HG02678 (cell line): ENCODE measurements around the gene AGXT.

Source experiments
- ATAC-seq: cut with Tn5 transposase; IDR thresholded peaks from one replicate; pipeline ENCODE4 v1.9.1; 2021; ENCODE audit warnings: mild to moderate bottlenecking, moderate library complexity; ENCODE audit not compliant: unreplicated experiment

AGXT gene

DNA sequence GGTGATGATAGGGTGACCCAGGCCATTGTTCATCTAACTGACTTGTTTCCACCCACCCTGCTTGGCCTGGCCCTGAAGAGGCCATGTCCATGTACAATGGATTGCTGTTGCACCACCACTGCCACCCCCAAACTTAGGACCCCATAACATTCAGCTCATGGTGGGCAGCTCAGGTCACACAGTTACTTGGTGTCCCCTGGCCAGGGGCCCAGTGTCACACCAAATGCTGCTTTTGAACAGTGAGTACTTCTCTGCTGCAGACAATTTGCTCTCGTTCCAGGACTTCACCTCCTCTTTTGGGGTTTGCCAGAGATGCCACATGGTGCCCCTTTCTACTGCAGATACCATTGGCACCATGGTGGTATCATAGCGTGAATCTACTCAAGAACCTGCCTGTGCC is 15.6 kb downstream of the AGXT start:
- no peak for ATAC-seq

DNA sequence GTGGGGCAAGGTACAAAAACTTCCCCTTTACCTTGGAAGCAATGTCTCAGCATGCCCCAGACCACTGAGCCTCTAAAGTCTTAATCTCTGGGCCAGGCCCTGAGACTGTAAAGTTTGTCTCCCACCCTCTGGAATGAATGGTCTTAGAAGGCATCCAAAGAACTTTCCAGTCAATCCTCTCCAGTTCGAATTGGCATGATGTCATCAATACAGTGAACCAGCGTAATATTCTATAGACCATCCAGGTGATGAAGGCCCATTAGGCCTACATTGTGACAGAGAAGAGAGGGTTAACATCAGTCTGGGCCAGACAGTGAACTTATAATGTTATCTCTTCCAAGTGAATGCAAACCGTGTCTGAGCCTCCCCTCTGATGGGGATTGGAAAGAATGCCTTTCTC is 16.1 kb downstream of the AGXT start:
- ATAC-seq = no peak

DNA sequence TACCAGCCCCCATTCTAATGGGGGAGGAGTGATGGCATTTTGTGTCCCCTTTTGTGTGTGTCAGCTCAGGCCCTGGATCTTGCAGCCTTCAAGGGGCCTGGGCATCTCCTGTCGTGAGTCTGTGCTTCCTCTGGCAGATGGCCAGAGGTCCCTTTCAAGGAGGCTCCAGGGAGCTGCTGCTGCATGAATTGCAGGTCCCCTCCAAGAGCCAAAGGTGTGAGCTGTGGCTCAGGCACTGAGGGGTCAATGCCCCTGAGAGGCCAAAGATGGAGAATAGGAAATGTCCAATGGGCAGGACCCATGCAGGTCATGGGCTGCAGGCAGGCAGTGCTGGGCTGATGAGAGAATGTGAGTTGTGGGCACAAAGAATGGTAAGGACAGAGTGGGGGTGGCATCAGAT is 16.9 kb downstream of the AGXT start:
- ATAC-seq = no peak

DNA sequence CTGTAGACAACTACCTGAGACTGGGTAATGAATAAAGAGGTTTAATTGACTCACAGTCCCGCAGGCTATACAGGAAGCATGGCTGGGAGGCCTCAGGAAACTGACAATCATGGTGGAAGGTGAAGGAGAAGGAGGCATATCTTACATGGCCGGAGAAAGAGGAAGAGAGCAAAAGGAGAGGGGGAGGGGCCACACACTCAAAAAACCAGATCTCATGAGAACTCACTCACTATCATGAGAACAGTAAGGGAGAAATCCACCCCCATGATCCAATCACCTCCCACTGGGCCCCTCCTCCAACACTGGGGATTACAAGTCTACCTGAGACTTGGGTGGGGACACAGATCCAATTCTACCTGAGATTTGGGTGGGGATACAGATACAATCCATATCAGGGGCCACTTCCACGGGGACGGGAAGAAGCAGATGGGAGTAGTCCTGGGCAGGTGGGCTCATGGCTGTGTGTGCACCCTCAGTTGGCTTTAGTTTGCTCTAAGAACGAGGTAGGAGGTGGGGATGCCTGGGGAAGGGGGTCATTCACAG is 17.5 kb downstream of the AGXT start:
- ATAC-seq = no peak

DNA sequence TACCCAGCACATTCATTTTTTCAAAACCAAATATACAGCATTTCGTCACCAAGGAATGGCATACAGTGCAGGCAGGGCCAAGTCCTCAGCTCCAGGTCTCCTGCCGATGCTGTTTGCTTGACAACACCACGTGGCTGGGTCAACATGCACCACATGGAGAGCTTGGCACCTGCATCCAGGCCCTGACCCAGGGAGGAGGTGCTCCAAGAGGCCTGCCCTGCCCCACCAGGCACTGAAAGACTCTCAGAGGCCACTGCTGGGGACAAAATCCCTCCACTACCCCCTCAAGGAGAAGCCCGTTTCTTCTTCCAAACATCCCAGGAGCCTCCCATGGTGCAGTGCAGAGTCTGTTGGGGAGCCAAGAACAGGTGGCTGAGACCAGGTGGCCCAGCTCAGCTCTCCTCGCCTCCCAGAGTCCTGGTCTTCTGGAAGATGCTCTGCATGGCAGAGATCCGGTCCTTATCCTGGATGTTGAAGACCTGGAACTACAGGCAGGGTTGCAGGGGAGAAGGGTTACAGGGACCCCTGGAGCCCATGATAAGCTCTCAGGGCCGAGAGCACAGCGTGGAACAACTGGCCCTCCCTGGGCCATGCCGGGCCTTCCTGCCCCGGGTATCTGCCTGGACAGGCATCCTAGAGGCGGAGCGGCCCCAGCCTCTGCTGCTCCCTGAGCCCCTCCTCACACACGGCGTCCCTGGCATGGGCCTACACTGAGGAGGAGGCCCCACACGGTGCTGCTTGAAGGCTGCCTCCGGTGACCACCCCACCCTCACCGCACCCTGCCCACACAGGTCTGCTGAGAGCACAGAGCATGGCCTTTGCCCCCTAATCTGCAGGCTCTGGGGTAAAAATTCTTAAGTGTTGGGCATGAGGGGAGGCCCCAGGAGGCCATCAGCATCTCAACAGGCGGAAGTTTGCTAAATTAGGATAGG is 18.3 kb downstream of the AGXT start:
- no peak for ATAC-seq

DNA sequence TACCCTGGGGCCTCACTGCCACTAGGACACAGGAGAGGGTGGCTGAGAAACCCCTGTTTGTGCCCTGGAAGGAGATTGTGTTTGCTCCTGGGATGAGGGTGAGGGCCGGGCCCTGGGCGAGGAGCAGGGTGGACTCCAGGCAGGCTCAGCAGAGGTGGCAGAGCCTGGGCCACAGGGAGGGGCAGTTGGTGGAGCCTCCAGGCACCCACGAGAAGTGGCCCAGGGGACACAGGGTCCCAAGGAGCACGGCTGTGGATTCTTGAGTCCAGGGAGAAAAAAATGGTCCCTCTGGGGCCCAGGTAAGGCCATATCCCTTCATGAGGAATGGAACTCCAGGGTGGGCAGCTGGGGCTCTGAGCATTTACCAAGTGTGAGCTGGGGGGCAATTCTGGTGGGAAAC is 19.0 kb downstream of the AGXT start:
- no peak for ATAC-seq

DNA sequence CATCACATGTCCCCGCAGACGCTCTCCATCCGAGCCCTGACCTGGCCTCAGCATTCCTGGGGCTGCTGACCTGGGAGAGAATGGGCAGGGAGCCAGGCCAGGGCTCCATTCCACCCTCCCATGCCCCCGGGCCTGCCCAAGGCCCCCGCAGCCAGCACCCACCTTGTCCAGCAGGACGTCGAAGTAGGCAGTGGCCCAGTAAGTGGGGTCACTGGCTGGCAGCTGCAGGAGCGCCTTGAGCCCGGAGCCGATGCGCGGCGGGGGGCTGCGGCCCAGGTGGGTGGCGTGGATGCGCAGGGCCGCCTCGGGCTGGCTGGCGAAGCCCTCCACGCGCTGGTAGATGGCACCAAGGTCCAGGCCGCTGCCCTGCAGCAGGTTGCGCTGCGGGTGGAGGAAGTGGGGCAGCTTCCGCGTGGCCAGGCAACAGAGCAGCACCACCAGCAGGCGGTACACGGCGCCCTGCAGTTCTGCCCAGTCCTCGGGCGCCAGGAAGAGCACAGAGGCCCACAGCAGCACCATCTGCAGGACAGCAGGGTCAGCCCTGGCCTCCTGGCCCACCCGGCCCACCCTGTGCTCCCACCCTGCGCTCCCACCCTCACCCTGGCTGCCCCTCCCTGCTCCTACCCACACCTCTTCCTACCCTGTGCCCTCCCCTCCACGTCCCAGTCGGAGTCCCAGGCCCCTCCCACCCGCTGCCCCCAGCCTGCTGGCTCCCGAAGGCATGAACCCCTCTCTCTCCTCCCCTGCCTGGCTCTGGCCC is 19.7 kb downstream of the AGXT start:
- ATAC-seq = no peak

DNA sequence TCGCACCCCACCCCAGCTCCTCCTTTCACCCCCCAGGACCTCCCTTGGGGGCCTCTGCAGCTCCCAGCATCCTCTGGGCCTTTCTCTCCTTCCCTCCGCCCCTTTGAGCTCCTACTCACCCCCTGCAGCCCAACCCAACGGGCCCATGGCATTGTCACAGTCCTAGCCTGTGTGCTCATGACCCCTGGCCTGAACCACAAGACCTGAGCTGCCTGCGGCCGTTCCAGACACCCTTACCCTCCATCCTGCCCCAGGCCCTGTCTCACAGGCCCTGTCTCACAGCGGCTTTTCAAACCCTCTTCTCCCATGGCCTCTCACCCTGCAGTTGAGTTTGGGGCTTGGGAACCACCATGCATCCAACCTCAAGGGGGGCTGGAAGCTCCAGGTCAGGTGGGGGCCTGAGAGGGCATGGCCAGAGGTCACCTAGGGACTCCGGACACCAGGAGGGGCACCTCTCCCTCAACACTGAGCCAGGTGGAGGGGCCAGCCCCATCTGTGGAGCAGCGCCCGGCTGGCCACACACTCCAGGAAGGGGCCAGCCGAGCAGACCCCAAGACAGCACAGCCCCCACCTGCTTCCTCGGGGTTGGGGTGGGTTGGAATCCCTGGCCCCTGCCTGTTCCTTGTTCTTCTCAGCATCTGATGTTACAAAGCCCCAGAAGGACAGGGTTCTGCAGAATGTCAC is 20.4 kb downstream of the AGXT start:
- no peak for ATAC-seq

DNA sequence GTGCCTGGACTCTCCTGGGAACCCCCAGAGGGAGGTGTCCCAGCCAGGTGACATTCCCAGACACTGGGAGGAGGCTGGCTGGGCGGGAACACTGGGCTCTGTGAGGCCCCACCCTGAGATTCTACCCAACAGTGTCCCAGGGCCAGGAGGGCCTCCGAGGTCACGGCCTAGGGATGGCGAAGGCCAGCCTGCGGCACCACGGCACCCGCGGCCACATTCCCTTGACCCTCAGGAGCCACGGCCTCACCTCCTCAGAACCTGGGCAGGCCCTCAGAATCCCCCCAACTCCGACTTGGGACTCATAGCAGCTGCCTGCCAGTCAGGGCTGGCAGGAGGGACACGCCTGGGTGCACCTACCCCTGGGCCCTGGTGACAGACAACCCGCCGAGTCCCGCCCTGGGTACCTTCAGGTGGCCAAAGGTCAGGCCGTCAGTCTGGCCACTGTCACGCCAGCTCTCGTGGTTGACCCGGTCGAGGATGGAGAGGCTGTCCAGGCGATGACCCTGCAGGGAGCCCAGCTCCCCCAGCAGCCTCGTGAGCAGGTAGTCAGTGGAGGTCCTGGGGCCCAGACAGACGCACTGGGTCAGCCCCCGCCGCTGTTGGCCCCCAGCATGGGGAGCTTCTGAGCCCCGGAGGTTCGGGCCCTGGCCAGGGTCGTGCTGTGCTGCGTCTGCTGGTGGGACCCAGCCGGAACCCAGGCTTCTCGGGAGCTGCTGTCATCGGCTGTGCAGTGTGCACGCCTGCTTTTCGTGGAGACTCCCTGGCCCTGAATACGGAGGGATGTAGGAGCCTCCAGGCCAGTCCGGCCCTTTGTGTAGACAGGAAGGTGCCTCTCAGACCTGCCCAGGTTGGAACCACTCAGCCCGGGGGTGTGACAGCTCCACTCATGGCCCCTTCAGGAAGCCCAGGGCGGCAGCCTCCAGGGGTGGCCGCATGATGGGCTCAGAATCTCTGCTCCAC is 21.3 kb downstream of the AGXT start:
- ATAC-seq = no peak

DNA sequence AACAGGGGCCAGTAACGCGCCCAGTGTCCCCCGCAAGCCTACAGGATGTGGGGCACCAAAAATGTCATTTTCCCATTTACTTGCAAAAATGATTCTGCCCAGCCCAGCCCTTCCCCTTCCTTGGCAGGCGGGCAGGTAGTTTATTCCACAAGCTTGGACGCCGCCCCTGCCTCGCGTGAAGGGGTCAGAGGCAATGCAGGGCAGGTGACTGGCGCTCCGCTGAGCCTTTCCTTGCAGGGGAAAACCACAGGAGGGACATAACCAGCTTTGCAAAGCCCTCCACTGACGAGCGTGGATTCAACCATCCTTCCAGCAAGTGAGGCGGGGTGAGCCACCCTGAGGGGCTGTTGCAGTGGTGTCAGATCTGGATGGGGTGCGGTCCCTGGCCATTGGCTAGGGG is 22.1 kb downstream of the AGXT start:
- no peak for ATAC-seq

DNA sequence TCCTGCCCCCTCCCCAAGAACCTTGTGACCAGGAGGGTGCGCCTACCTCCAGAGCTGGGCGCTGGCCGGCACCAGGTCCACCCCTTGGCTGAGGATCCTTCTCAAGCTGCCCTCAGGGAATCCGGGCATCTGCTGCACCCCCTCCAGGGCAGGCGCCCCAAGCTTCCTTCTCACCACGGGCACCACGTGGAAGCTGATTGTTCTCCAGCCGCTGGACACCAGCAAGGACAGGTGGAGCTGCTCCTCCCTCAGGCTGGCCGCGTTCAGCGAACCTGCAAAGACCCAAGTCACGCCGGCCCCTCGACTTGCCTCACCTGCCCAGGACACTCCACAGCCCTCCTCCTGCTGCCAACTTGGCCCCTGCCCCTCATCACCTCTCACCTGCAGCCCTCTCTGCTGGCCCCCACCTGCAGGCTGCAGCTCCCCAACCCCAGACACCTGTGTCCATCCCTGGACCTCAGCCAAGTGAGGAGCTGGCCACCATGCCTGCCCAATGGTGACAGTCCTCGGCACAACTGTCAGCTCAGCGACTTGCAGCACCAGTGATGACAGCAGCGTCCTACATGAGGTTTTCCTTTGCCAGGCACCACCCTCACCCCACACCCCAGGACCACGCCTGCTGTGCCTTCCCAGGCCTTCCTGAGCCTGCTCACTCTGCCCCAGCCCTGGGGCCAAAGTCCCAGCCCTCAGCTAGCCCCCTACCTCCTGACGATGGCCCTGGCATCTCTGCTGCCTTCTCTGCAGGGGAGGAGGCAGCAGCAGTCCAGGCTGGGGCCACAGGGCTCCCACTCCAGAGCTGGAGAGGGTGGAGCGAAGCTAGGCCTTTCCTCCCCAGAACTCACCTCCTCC is 23.1 kb downstream of the AGXT start:
- no peak for ATAC-seq

DNA sequence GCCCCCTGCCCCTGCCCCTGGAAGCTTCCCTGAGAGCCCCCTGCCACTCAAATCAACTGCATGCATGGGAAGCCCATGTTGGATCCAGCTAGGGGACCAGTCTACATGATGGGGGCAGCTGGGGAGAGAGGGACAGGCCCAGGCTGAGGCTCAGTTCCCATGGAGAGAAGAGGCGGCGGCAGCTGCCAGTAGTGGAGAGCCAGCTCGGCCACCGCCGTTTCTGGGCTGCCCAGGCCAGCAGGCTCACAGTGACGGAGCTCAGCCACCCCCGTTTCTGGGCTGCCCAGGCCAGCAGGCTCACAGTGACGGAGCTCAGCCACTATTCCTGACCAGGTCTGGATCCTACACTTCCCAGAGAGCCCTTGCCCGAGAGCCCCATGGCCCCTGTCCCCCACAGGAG is 23.7 kb downstream of the AGXT start:
- no peak for ATAC-seq

DNA sequence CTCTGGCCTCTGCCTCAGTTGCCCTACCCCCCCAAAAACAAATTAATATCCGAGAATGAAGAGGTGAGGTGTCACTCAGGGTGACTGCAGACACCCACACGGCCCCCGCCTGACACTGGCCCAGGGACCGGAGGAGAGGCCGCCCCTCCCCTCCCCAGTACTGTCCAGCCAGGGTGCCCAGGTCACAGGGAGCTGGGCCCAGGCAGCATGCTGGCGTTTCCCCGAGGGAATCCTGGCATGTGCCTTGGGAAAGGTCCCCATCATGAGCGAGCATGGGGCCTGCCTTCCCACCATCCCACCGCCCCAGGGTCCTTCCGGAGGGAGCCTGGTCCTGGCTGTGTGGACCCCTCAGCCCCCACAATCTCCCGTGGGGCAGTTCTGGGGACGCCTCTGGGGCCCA is 24.3 kb downstream of the AGXT start:
- no peak for ATAC-seq

DNA sequence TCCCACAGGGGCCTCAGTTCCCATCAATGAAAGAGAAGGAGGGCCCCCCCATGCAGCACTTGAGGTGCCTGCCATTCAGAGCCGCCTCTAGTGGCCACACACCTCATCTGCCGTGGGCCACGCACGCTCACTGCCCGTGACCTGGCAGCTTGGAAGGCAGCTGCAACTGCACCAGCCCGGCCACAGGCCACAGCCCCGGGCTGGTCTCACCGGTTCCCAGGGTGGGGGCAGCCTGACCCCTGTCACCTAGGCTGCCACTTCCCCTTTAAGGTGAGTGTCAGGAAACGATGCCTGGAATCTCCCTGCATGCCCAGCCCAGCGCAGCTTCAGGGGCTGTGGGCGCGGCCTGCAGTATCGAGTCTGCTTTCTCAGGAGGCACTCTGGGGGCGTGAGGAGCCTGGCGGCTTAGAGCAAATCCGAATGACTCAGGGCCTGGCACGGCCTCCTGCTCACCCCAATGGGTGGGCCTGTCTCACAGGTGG is 24.8 kb downstream of the AGXT start:
- no peak for ATAC-seq

DNA sequence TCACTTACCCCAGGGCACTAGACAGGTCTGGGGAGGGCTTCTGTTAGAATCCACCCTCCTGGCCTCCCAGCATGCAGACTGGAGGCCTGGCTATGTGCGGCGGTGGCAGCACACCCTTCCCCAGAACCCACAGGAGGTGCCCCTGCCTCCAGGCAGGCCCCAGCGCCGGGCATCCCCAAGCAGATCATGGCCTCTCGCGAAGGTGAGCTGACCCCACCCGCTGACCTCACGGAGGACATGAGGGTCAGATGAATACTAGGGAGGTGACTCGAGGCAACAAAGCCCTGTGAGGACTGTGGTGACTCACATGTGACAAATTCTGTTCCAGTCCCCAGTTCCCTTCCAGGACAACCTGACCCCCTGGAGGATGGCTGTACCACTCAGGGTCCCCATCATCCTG is 25.4 kb downstream of the AGXT start:
- no peak for ATAC-seq

DNA sequence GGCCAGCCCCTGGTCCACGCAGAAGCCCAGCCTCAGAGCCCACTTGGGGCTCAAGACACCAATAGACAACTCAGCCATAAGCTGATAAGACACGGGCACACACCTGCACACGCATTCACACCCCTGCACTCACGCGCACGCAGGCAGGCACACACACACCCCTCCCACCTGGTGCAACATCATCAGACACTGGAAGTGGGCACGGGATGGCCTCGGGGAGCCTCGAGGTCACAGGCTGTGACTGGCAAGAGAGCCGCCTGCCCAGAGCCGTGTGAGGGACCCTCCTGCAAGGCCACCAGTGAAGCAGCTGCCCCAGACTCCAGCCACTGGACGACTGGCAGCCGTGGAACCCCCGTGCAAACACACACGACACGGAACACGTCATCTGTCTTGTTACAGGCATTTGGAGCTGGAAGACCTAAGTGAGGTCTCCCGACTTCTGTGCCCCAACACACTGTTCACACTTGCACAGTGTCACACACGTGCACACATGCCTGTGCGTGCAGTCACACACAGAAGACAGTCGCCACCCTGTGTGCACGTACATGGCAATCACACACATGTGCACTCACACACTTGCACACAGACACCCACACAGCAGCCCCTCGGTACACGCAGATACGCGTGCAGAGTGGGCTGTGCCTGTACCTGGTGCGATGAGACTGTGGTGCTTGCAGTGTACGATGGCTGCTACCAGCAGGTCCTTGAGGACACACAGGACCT is 26.4 kb downstream of the AGXT start:
- ATAC-seq = no peak

DNA sequence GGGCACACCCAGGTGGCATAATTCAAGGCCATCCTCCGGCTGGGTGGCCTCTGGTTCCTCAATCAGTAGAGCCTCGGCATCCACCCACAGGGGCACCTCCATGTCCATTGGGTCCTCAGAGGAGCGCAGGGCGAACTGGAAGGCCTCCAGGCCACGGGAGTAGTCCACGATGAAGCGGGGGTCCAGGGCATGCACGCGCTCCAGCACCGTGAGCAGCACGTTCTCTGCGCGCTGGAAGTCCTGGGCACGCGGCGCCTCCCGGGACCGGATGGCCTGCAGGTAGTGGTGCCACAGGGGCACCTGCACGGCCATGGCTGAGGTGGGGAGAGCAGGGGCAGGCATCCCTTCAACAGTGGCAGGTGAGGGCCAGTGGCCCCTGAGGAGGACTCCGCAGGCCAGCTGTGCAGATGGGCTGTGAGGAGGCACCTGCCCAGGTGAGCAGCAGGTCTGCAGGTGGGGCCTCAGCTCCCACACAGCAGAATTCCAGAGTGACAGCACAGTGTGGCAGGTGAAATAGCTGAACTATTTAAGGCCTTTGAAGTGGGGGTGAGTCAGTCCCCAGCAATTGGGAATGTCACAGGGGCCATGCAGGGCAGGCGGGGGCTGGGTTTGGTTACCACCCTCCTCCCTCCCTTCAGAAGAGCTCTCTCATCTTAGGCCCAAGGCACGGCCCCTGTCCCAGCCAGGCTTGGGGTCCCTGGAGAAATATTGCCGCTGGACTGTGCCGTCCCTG is 27.2 kb downstream of the AGXT start, which contains the start of gene MAB21L4:
MAB21L4 (minus strand) TSS at position 501 of the 733 bp plus-strand sequence; CDS start at position 342, 159 bp downstream.
- ATAC-seq = no peak

DNA sequence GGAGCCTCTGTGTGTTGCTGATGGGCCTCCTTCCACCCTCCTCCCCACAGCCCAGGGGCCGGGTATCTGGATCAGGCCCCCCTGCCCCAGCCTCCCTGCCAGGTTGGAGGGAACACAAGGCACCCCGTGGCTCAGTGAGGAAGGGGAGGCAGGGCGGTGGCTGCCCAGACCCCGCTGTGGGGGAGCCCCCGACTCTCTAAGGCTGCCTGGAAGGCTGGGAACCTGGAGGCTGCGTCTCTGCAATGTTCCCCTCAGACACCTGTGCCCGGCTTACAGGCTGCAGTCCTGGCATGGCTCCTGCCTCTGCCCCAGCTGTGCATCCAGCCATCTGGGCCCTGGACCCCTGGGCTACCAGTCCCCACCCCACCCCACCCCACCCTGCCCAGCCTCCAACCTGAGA is 27.8 kb downstream of the AGXT start:
- ATAC-seq = no peak
